ENCODE measurements around the gene NADK2.

Gene NADK2

GRCh38 chr5:36246036-36246800, 4.5 kb upstream of the NADK2 start:
- no peak for DNase-seq

GRCh38 chr5:36244076-36244475, 2.4 kb upstream of the NADK2 start:
- no peak for DNase-seq

- no peak for DNase-seq
These were observed 1.9 kb upstream of the NADK2 start for GRCh38 chr5:36243653-36244052.

- DNase-seq = no peak
These were observed 1.1 kb upstream of the NADK2 start for GRCh38 chr5:36242534-36243485.

- peak; percentile 21 for DNase-seq
These were observed 720 bp downstream of the NADK2 start for GRCh38 chr5:36240779-36241630.

GRCh38 chr5:36239370-36240293, 2.1 kb downstream of the NADK2 start:
- no peak for DNase-seq

GRCh38 chr5:36238502-36239295, 3.0 kb downstream of the NADK2 start:
- DNase-seq = no peak

- DNase-seq = no peak
These were observed 4.0 kb downstream of the NADK2 start for GRCh38 chr5:36237751-36238150.

GRCh38 chr5:36236801-36237200, 4.9 kb downstream of the NADK2 start:
- no peak for DNase-seq

- DNase-seq = no peak
These were observed 9.2 kb downstream of the NADK2 start for GRCh38 chr5:36232533-36232932.

- no peak for DNase-seq
These were observed 11.5 kb downstream of the NADK2 start for GRCh38 chr5:36230151-36230790.

- no peak for DNase-seq
These were observed 13.2 kb downstream of the NADK2 start for GRCh38 chr5:36228505-36228904.

- DNase-seq = no peak
These were observed 14.7 kb downstream of the NADK2 start for GRCh38 chr5:36227046-36227445.

GRCh38 chr5:36222620-36223019, 19.1 kb downstream of the NADK2 start:
- no peak for DNase-seq

GRCh38 chr5:36217988-36218387, 23.7 kb downstream of the NADK2 start:
- no peak for DNase-seq

GRCh38 chr5:36217567-36217966, 24.2 kb downstream of the NADK2 start:
- no peak for DNase-seq

GRCh38 chr5:36215910-36216309, 25.8 kb downstream of the NADK2 start:
- no peak for DNase-seq

GRCh38 chr5:36214436-36214835, 27.3 kb downstream of the NADK2 start:
- DNase-seq = no peak

- DNase-seq = no peak
These were observed 32.1 kb downstream of the NADK2 start for GRCh38 chr5:36209664-36210063.

- DNase-seq = no peak
These were observed 32.9 kb downstream of the NADK2 start for GRCh38 chr5:36208786-36209185.

- DNase-seq = no peak
These were observed 34.8 kb downstream of the NADK2 start for GRCh38 chr5:36206913-36207312.
